Endothelial cell of hepatic sinusoid (primary cell): Measurements from ENCODE around the gene PSME4.
"Not testable (repeated sequence)": the region's sequence is repeated elsewhere in the genome, so short reads cannot be mapped to it uniquely, and the experiment has no call there.

ENCODE experiments used
- in situ Hi-C: cut with HindIII; loops from 2 replicates; pipeline ENCODE4 v1.10.0; 2017; ENCODE audit warnings: low sequenced_read_pairs

PSME4 gene

DNA sequence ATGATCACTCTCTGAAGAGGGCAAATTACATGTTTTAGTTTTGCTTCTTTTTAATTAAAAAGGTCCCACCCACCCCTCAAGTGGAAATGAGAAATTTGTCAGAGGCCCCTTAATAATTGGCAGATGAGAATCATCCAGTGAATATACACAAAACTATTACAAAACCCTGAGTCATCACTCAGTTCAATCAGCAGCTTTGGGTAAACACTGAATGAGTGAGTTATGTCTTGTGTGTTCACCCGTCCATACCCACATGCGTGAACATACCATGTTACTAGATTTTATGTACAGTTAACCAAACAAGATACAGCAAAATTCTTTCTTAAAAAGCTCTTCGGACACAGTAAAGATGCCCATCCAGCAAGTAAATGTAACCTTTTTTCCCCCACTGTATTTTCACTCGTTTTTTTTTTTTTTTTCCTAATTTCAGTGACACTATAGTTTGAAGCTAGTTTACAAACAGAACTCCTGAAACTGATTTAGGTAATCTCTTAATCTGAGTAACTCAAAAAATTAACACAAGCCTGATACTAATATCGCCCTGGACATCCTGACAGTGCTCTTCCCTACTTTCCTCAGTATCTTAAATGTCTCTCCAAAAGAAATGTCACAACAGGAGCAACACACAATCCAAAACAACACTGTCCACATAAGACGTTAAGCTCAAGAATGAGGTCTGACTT is 1.4 kb downstream of the PSME4 start:
- in situ Hi-C loops: no loop called here

- in situ Hi-C loops: no loop called here
These were observed 5.7 kb downstream of the PSME4 start for GRCh38 chr2:53964987-53965687.

GRCh38 chr2:53964257-53964952 is 6.4 kb downstream of the PSME4 start:
- in situ Hi-C loops: no loop called here

DNA sequence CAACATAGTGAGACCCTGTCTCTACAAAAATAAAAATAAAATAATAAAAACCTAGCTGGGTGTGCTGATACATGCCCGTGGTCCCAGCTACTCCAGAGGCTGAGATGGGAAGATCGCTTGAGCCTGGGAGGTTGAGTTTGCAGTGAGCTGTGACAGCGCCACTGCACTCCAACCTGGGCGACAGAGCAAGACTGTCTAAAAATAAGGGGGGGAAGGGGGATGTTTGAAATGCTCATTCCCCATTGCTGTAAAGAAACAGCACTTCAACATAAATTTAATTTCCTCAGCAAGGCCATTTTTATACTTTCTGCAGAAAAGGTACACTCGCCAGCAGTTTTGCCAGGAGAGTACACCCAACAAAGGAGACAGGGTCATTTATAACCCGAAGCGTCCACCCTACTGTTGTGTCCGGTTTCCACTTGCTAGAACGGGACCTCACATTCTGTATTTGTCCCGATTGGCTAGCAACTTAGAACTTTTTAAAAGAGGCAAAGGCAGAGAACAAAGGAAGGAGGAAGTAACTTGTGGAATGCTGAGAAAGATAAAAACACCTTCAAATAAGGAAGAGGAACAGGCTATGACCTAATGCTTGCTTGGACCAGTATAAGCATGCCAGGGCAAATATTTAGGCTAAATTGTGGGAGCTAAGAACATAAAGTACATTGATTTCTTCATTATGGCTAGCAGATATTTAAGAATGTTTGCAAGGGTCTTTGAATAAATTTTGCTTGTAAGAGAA is 9.1 kb downstream of the PSME4 start:
- in situ Hi-C loops: not testable (repeated sequence)

GRCh38 chr2:53960476-53960875 is 10.3 kb downstream of the PSME4 start:
- in situ Hi-C loops: no loop called here

DNA sequence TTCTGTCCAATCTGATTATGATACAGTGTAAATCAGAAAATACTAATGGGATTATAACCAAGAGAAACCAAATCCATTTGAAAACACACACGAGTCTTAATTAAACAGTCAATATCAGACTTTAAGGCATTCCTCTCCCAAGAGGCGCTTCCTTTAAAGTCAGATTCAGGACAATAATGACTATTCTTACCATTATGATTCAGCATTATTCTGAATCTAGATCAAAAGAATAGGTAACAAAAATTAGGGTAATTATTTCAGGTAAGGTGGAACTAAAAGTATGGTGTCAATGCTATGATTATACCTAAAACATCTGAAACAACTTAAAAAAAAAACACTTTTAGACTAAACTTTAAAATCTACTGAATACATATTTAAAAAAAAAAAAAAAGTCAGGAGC is 12.3 kb downstream of the PSME4 start:
- in situ Hi-C loops: no loop called here

DNA sequence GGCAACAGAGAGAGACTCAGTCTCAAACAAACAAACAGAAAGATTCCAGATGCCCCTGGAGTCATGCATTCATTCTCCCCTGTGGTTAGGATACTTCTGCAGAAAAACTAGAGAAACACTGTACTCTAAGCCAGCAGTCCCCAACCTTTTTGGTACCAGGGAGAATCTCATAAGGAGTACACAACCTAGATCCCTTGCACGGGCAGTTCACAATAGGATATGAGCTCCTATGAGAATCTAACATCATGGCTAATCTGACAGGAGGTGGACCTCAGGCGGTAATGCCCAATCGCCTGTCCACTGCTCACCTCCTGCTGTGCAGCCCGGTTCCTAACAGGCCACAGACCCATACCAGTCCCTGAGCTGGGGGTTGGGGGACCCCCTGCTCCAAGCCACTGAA is 18.3 kb downstream of the PSME4 start:
- in situ Hi-C loops: no loop called here

DNA sequence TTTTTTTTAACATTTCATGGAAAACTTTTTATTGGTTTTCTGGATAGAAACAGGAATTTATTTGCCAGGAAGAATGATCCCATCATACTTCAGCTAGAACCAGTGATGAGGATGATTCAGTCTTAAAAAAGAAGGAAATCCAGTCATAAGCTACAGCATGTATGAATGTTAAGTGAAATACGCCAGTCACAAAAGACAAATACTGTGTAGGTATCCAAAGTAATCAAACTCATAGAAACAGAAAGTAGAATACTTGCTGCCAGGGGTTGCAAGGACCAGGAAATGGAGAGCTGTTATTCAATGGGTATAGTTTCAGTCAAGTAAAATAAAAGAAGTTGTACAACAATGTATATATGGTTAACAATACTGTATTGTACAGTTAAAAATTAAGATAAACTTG is 21.3 kb downstream of the PSME4 start:
- in situ Hi-C loops: no loop called here

- in situ Hi-C loops: no loop called here
These were observed 25.3 kb downstream of the PSME4 start for GRCh38 chr2:53945538-53945937.

DNA sequence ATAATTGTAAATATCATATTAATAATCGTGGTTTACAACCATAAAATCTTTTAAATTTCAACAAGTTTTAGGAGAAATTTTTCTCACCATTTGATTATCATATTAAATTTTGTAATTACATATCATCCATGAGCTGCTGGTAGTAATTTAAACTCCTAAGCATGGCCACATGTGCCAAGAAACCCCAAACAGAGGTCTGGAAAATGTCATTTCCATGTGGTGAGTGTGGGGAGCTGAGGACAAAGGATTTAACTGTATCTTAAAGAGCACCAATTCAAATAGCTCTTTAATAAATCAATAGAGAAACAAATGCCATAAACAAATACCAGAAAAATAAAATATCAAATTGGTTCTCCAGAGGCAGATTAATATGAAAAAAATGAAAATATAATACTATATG is 26.3 kb downstream of the PSME4 start:
- in situ Hi-C loops: loop anchor here (5.0 kb wide), 1 partner anchor 37 kb away; no protein-coding TSS in a partner anchor

GRCh38 chr2:53942280-53942679 is 28.5 kb downstream of the PSME4 start:
- in situ Hi-C loops: loop anchor here (5.0 kb wide), 1 partner anchor 35 kb away; no protein-coding TSS in a partner anchor

DNA sequence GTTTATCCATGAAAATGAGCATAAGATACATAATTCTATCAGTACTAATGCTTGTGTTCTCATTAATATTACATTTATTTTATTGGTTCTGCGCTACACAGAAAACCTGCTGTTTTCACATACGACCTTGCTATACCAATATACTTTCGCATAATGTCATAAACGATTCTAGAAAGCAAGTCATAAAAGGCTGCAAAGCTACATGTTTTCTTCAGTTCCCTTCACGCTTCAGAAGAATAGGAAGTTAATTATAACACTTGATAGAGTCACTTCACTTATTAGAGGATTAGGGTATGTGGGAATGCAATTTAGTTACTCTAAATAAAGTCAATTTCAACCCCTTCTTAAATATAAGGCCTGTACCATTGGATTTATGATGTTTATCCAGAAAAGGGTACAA is 29.0 kb downstream of the PSME4 start:
- in situ Hi-C loops: loop anchor here (5.0 kb wide), 1 partner anchor 34 kb away; no protein-coding TSS in a partner anchor

GRCh38 chr2:53939656-53940055 is 31.1 kb downstream of the PSME4 start:
- in situ Hi-C loops: loop anchor here (5.0 kb wide), 1 partner anchor 32 kb away; no protein-coding TSS in a partner anchor

GRCh38 chr2:53938904-53939303 is 31.9 kb downstream of the PSME4 start:
- in situ Hi-C loops: no loop called here

- in situ Hi-C loops: no loop called here
These were observed 37.5 kb downstream of the PSME4 start for GRCh38 chr2:53933329-53933728.

- in situ Hi-C loops: not testable (repeated sequence)
These were observed 44.5 kb downstream of the PSME4 start for GRCh38 chr2:53926321-53926720.

DNA sequence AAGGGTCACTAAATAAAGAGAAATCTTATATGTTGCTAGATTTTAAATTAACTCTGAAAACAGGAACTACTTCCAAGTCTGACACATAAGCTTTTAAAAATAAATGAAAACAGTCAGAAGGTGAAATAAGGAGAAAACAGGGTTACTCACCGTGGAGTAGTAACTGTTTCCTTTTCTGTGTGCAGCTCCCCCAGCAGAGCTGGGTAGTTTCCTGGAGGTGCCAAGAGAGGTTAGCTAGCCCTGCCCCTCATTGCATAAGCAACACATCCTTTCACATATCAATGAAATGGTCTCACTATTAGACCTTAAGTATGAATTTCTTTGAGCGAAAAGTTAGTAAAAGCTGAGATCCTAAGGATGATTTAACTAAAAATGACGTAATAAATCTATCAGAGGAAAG is 57.1 kb downstream of the PSME4 start:
- in situ Hi-C loops: no loop called here

- in situ Hi-C loops: no loop called here
These were observed 59.2 kb downstream of the PSME4 start for GRCh38 chr2:53911434-53912189.

DNA sequence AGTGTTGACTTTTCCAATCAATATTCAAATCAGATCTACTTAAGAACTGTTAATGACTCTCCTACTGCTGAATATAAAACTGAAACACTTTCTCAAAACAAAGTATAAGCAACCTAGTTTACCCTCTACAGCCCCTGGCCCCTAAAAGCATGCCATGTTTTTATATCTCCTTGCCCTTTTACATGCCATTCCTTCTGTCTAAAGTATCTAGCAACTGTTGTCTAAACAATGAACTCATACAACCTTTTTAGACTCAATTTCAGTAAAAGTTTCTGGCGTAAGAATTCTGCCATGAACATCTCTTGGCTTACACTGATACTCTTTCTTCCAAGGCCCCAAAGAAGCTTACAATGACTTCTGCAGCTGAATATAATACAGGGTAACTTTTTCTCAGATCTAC is 63.2 kb downstream of the PSME4 start:
- in situ Hi-C loops: loop anchor here (5.0 kb wide), 1 partner anchor 35 kb away; no protein-coding TSS in a partner anchor

- in situ Hi-C loops: loop anchor here (5.0 kb wide), 1 partner anchor 37 kb away; no protein-coding TSS in a partner anchor
These were observed 65.4 kb downstream of the PSME4 start for GRCh38 chr2:53905396-53905795.
